ENCODE measurements around the gene COL27A1.

- TF ChIP-seq CTCF (optimal IDR thresholded peaks at IDR 0.05 in 1 of 3, IDR thresholded peaks at IDR 0.05 in 1 of 3, conservative IDR thresholded peaks at IDR 0.05 in 1 of 3; ENCODE audit: extremely low read depth in 1 of 3, insufficient read depth in 2 of 3, low read length in 3 of 3) (no peak), EZH2 (IDR thresholded peaks at IDR 0.05; ENCODE audit: low read length) (no peak)
Measured at GRCh38 chr9:114272739-114273431, 117.5 kb downstream of the COL27A1 start.

Data from keratinocyte (primary cell).